Stimulated activated naive CD8-positive, alpha-beta T cell treated with anti-CD3 and anti-CD28 coated beads, Interleukin-15, Interleukin-2, amounts not matched to agents 100 U/mL and 50 U/mL, for 24 hours (primary cell): ENCODE data around the gene FAM236A.
"Not testable (repeated sequence)": the region's sequence is repeated elsewhere in the genome, so short reads cannot be mapped to it uniquely, and the experiment has no call there.

Experiments
- ATAC-seq: fragments of 150-1000 bp; cut with Tn5 transposase; one replicate; pipeline ENCODE4 v1.10.0; 2021
- DNase-seq: peaks from one replicate; pipeline ENCODE4 v3.0.0; 2021

Gene FAM236A

DNA sequence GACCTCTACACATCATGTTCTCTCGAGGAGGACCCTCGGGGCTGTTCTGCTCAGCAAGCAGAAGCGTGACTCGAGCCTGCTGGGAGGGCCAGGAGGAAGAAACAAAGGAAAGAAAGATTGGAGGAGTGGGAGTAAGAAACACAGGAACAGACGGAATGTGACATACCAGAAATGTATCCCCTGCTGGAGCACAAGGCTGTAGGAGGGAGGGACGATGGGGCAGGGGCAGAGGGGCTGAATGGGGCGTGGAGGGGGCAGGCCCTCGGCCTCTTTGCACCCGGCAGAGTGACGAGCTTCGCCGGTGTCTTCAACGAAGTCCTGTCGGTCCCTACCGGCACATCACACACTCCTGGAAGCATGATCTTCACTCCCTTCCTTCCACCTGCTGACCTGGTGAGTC lies at the start of gene FAM236A:
TSS of gene FAM236A (plus strand) at position 301 of the 400 bp plus-strand sequence. CDS start at position 358, 57 bp downstream.
- not testable (repeated sequence) for ATAC-seq, DNase-seq

DNA sequence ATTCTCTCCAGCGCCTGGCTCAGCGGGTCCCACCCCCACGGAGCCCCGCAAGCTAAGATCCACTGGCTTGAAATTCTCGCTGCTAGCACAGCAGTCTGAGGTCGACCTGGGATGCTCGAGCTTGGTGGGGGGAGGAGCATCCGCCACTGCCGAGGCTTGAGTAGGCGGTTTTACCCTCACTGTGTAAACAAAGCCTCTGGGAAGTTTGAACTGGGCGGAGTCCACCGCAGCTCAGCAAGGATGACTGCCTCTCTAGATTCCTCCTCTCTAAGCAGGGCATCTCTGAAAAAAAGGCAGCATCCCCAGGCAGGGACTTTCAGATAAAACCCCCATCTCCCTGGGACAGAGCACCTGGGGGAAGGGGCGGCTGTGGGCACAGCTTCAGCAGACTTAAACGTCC lies 48.3 kb upstream of the FAM236A start:
- not testable (repeated sequence) for DNase-seq, ATAC-seq

DNA sequence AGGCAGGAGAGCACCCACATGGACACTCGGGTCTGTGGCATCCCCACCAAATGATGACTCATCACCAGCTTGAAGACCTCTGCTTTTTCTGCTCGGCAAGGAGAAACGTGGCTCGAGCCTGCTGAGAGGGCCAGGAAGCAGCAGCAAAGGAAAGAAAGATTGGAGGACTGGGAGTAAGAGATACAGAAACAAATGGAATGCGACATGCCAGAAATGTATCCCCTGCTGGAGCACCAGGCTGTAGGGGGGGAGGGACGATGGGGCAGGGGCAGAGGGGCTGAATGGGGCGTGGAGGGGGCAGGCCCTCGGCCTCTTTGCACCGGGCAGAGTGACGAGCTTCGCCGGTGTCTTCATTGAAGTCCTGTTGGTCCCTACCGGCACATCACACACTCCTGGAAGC lies 25.7 kb upstream of the FAM236A start, which contains the start of gene FAM236C:
TSS of gene FAM236C (plus strand) at position 301 of the 400 bp plus-strand sequence. CDS start 100 bp downstream, outside the sequence.
- ATAC-seq, DNase-seq: not testable (repeated sequence)

DNA sequence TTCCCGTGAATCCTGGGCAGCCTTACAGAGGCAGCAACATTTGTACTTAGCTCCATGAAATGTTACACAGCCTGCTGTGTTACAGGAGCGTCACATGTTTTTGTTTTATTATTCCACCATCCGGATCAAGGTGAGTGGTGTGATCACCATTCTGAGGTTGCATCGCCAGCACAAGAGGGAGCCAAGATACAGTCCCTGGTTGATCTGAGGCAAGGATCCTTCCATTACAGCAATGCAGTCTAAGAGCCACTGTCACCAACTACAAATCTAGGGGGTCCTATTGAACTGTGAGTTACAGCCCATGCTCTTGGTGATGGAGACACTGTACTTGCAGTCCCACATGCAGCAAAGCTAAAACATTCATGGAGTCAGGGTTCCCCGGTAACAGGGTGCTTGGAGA lies 21.9 kb upstream of the FAM236A start:
- DNase-seq, ATAC-seq: not testable (repeated sequence)

DNA sequence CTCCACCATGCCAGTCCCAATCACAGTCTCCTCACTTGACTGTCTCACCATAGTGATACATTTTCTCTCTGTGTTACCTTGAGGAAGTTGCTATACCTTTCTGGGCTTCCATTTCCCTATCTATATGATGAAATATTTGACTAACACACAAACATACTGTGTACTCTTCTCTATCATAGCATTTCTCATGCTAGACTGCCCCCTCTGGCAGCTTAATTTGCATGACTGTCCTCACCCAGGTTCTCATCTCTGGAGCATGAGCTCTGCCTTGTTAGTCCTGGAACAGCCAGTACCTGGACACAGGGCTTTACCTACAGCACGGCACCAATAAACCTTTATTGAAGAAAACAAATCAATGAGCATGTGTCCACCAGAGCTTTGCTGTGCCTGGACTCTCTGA lies 5.7 kb upstream of the FAM236A start:
- ATAC-seq, DNase-seq: not testable (repeated sequence)

DNA sequence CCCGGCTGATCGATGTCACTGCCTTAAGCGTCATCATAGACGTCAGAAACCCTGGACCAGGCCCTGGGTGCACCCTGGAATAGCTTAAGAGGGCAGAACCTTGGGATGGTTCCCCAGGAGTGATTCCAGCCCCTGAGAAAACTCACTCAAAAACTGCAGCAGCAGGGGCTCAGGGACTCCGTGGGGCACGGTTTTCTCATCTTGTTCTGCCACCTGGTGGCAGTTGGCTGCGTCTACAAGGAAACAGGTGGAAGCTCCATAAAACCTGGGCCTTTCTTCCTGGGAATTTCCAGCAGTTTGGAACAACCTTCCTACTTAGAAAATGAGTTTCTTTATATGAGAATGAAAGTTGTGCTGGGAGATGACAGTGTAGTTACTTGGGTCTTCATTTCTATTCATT lies 1.6 kb upstream of the FAM236A start:
- ATAC-seq, DNase-seq: not testable (repeated sequence)

DNA sequence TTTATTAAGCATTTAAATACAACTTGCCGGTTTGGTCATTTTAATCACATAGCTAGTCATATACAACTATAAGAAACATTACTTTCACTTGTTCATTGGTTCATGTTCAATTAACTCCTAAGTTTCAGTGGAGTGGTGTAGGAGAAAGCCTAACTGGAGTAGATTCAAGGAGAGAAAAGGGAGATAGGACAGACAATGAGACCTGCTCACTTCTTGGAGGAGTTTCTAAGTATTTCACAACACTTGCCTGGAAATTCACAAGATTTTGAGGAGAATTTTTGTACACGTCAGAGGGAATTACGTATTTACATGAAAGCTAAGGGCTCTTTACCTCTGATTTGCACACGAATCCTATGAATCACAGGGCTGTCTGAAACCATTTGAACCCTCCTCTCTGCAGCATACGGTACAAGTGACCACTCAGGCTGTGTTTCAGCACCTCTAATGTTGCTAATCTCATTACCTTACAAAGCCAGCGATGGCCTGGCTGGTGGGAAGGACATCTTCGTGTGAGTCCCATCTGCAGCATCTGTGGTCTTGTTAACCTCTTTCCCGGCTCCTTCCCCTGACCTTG lies 1.0 kb upstream of the FAM236A start:
- not testable (repeated sequence) for DNase-seq, ATAC-seq

DNA sequence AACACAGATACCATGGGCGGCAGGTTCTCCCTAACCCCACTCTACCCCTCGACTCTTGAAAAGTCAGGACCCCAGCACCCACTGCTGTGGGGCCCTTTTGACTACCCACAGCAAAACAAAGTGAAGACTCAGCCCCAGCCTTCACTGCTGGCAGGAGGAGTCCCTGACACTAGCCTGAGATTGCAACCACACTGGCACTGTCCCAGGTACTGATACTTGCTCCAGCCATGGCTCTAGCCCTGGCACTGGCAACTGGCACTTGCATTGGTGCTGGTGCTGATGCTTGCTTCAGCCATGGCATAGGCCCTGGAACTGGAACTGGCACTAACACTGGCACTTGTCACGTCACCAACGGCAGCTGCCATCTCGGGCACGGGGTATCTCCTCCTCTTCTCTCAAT lies 4.3 kb downstream of the FAM236A start:
- not testable (repeated sequence) for DNase-seq, ATAC-seq

DNA sequence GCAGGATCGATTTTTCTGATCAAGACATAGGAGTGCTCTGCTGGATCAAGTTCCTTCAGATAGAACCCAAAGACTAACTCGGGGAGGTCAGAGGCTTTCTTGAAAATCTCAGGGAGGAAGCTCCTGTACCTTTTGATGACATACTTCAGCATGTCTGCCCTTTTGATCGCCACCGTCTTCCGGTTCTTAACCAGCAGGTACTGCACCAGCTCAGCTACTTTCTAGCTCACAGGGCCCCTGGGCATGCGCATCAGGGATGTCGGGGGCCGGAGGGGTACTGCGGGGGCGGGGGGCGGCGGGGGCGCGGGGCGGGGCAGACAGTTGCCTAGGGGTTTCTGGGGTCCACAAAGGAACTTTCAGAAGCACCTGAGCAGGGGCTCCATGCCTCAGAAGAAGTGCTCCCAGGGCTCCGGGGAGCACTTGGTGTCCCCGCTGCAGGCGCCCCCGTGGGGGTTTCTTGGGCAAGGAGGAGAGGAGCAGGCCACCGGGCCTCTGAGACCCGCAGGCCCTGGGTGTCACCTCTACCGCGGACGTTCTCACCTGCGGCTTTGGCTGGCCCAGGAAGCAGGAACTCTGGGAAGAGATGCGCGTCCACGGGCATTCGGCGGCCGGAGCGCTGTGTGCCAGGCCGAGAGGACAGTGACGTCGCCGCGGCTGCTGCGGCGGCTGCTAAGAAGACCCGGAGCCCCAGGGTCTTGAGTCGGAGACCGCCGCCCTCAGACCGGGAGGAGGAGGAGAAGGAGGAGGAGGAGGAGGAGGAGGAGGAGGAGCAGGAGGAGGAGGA lies 5.2 kb downstream of the FAM236A start:
- DNase-seq = not testable (repeated sequence)
- ATAC-seq = peak; percentile 74

DNA sequence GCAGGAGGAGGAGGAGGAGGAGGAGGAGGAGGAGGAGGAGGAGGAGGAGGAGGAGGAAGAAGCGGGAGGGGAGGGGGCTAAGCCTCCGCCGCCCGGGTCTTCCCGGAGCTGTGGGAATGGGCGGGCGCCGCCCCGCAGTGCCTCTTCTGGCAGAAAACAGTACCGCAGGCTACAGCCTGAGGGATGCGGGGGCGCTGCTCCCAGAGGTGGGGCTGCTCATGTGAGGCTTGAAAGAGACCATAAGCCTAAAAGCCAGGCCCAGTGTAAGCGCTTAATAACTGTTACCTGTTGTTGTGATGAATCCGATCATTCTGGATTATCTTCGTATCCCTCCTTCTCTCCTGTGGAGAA lies 5.8 kb downstream of the FAM236A start, which contains the start of gene DMRTC1:
TSS of gene DMRTC1 (minus strand) at position 19 of the 351 bp plus-strand sequence. CDS start 68,143 bp downstream, outside the sequence.
- ATAC-seq = peak; percentile 73
- DNase-seq = not testable (repeated sequence)

DNA sequence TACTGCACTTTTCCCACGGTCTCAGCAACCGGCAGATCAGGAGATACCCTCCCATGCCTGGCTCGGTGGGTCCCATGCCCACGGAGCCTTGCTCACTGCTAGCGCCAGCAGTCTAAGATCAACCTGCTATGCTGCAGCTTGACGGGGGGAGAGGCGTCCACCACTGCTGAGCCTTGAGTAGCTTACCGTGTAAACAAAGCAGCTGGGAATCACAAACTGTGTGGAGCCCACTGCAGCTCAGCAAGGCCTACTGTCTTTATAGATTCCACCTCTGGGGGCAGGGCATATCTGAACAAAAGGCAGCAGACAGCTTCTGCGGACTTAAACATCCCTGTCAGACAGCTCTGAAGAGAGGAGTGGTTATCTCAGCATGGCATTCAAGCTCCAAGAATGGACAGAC lies 22.0 kb downstream of the FAM236A start:
- ATAC-seq, DNase-seq: not testable (repeated sequence)

DNA sequence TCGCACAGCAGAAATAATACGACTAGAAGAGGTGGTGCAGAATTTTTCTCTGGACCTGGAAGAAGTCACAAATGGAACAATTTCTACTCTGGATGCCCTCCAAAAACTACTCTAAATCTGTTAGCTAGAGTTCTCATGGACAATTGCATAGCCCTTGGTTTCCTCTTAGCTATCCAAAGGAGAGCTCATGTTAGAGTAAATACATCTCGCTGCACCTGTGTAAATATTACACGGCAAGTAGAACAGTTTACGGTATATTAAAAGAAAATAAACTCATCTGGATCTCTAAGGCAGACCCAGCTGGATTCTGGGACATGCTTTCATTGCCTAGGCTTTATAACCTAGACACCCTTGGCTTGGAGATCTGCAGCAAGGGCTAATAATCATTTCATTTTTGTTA lies 33.9 kb downstream of the FAM236A start:
- ATAC-seq, DNase-seq: not testable (repeated sequence)

DNA sequence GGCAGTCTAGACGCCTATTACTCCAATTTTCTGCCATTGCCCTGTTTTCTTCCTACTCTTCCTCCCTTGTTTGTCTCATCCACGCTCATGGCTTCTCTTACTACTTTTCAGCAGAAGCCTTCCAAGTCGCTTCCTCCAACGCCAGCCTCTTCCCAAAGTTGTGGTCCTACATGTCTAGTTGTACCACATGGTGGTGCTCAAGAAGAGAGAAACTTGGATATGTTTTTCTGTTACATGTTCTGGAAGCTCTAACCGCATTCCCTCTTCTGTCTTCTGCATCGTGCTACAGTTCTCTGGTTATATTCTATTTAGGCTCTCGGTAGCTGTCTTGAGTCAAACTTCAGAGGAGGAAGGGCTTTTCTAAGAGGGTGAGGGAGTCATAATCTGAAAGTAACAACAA lies 36.9 kb downstream of the FAM236A start:
- not testable (repeated sequence) for DNase-seq, ATAC-seq

DNA sequence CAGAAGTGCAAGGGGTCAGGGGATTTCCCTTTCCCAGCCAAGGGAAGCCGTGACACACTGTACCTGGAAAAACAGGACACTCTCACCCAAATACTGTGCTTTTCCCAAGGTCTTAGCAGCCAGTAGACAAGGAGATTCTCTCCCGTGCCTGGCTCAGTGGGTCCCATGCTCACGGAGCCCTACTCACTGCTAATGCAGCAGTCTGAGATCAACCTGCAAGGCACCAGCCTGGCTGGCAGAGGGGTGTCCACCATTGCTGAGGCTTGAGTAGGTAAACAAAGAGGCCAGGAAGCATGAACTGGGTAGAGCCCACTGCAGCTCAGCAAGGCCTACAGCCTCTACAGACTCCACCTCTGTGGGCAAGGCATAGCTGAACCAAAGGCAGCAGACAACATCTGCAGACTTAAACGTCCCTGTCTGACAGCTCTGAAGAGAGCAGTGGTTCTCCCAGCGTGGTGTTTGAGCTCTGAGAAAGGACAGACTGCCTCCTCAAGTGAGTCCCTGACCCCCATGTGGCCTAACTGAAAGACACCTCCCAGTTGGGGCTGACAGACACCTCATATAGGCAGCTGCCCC lies 43.0 kb downstream of the FAM236A start:
- not testable (repeated sequence) for ATAC-seq, DNase-seq
